H1 (cell line): ENCODE results near the gene R3HDML. TPM values are rescaled to one million over a fixed set of nuclear protein-coding genes. Genes with fewer than 3 reads are reported as not detected.

ENCODE experiments used
- CTCF ChIA-PET: fragments of 300-600 bp; sonication (Branson Sonifier 250); formaldehyde crosslinking; loops from one replicate; lab custom pipeline; 2021; ENCODE audit not compliant: partially characterized antibody; lab: Charles Lee
- POLR2A ChIA-PET: fragments of 300-600 bp; sonication (Branson Sonifier 250); formaldehyde crosslinking; loops from one replicate; lab custom pipeline; 2021; ENCODE audit warnings: inconsistent platforms; ENCODE audit not compliant: partially characterized antibody; lab: Charles Lee
- DNase-seq, 2 experiments: peaks; one replicate each; pipeline versions ENCODE4 v3.0.0 to v3.0.0-alpha.2; 2010 to 2022; ENCODE audit warnings: low spot score in 2 of 2, low read depth in 1 of 2, mixed read lengths in 1 of 2
- FAIRE-seq: peaks from 2 replicates; lab custom pipeline; 2011; peaks lifted over from hg19 to GRCh38; lab: Jason Lieb, UNC
- H2AFZ ChIP-seq: 2 replicates; pipeline ENCODE4 v1.8.1; 2012; ENCODE audit warnings: low read length, inconsistent platforms
- H2AK5ac ChIP-seq: 2 replicates; pipeline ENCODE4 v1.6.1; 2013; ENCODE audit warnings: low read depth, low read length
- H2BK120ac ChIP-seq: replicated peaks from 2 replicates; pipeline ENCODE3; 2013; ENCODE audit warnings: low read depth, low read length, inconsistent platforms
- H2BK12ac ChIP-seq: 2 replicates; pipeline ENCODE4 v1.6.1; 2013; ENCODE audit warnings: low read depth, low read length
- H2BK15ac ChIP-seq: 2 replicates; pipeline ENCODE4 v1.6.1; 2013; ENCODE audit warnings: low read length
- H2BK20ac ChIP-seq: 2 replicates; pipeline ENCODE4 v1.6.1; 2013; ENCODE audit warnings: low read length
- H2BK5ac ChIP-seq: 2 replicates; pipeline ENCODE4 v1.6.1; 2013; ENCODE audit warnings: low read depth, low read length
- H3K14ac ChIP-seq: 2 replicates; pipeline ENCODE4 v1.6.1; 2013; ENCODE audit warnings: inconsistent platforms; ENCODE audit not compliant: insufficient read length
- H3K18ac ChIP-seq: 2 replicates; pipeline ENCODE4 v1.6.1; 2013; ENCODE audit warnings: low read length; ENCODE audit errors: extremely low read depth
- H3K23ac ChIP-seq: 2 replicates; pipeline ENCODE4 v1.6.1; 2013; ENCODE audit warnings: inconsistent platforms; ENCODE audit not compliant: insufficient read length
- H3K23me2 ChIP-seq: 2 replicates; pipeline ENCODE4 v1.6.1; 2013; ENCODE audit warnings: low read depth, low read length
- H3K27ac ChIP-seq: 2 replicates; pipeline ENCODE4 v1.6.1; 2011; ENCODE audit warnings: low read depth, low read length, inconsistent platforms
- H3K27me3 ChIP-seq, 4 experiments: replicated peaks in 1 of 4; 1 replicate in 1 of 4; 2 replicates in 3 of 4; pipeline versions ENCODE4 v1.6.1 to v1.8.1; 2011 to 2013; ENCODE audit warnings: low read length in 3 of 4, mild to moderate bottlenecking in 3 of 4, inconsistent platforms in 2 of 4, mixed read lengths in 2 of 4, moderate library complexity in 1 of 4; ENCODE audit not compliant: control insufficient read depth in 3 of 4, insufficient read depth in 3 of 4; ENCODE audit errors: extremely low read depth in 1 of 4
- H3K36me3 ChIP-seq, 4 experiments: 2 replicates each; pipeline versions ENCODE4 v1.6.1 to v1.8.1; 2011 to 2013; ENCODE audit warnings: mild to moderate bottlenecking in 4 of 4, low read length in 3 of 4, moderate library complexity in 2 of 4, control low read depth in 1 of 4, inconsistent platforms in 1 of 4; ENCODE audit not compliant: insufficient read depth in 4 of 4, control insufficient read depth in 2 of 4
- H3K4ac ChIP-seq: replicated peaks from 2 replicates; pipeline ENCODE3; 2013; ENCODE audit warnings: low read length, low read depth, mixed read lengths, inconsistent platforms; ENCODE audit not compliant: insufficient read length
- H3K4me1 ChIP-seq, 4 experiments: replicated peaks in 1 of 4; 1 replicate in 1 of 4; 2 replicates in 3 of 4; pipeline versions ENCODE4 v1.6.1 to v1.8.1; 2011 to 2013; ENCODE audit warnings: low read length in 3 of 4, inconsistent platforms in 2 of 4, mixed read lengths in 1 of 4; ENCODE audit not compliant: insufficient read depth in 4 of 4, control insufficient read depth in 3 of 4
- H3K4me2 ChIP-seq, 2 experiments: 2 replicates each; pipeline versions ENCODE4 v1.6.1 to v1.8.1; 2011 to 2013; ENCODE audit warnings: low read depth in 2 of 2, low read length in 2 of 2, control low read depth in 1 of 2, inconsistent platforms in 1 of 2, mild to moderate bottlenecking in 1 of 2; ENCODE audit not compliant: insufficient read depth in 1 of 2
- H3K4me3 ChIP-seq, 4 experiments: fragments of 200-600, 300-600 bp in 1 of 4; sonication (generic), shearing (Covaris generic), sonication (Bioruptor Twin) in 1 of 4; 2 replicates each; pipeline versions ENCODE4 v1.5.1 to v1.8.1; 2011 to 2016; ENCODE audit warnings: low read length in 4 of 4, low read depth in 3 of 4, control low read depth in 2 of 4, inconsistent platforms in 2 of 4, mild to moderate bottlenecking in 2 of 4, mixed read lengths in 1 of 4, moderate library complexity in 1 of 4; ENCODE audit not compliant: insufficient read depth in 2 of 4; ENCODE audit errors: extremely low read depth in 1 of 4
- H3K56ac ChIP-seq: replicated peaks from 2 replicates; pipeline ENCODE3; 2013; ENCODE audit warnings: low read depth, mild to moderate bottlenecking, mixed read lengths, low read length, inconsistent platforms; ENCODE audit not compliant: insufficient read length
- H3K79me1 ChIP-seq: 2 replicates; pipeline ENCODE4 v1.6.1; 2013; ENCODE audit warnings: low read depth, low read length, control low read depth
- H3K79me2 ChIP-seq, 2 experiments: 2 replicates each; pipeline versions ENCODE4 v1.6.1 to v1.8.1; 2012 to 2013; ENCODE audit warnings: low read length in 2 of 2, mild to moderate bottlenecking in 2 of 2, inconsistent platforms in 1 of 2; ENCODE audit not compliant: insufficient read depth in 2 of 2, control insufficient read depth in 1 of 2
- H3K9ac ChIP-seq, 4 experiments: replicated peaks in 1 of 4; 1 replicate in 1 of 4; 2 replicates in 3 of 4; pipeline versions ENCODE4 v1.6.1 to v1.8.1; 2011 to 2013; ENCODE audit warnings: low read depth in 3 of 4, low read length in 3 of 4, control low read depth in 2 of 4, mild to moderate bottlenecking in 2 of 4, moderate library complexity in 2 of 4, inconsistent platforms in 1 of 4; ENCODE audit errors: extremely low read depth in 1 of 4
- H3K9me3 ChIP-seq, 2 experiments: 2 replicates each; pipeline versions ENCODE4 v1.6.1 to v1.8.1; 2012 to 2013; ENCODE audit warnings: mild to moderate bottlenecking in 2 of 2, moderate library complexity in 2 of 2, control low read depth in 1 of 2, inconsistent platforms in 1 of 2, low read depth in 1 of 2, low read length in 1 of 2, mixed read lengths in 1 of 2; ENCODE audit not compliant: insufficient read depth in 2 of 2
- H4K20me1 ChIP-seq, 2 experiments: replicated peaks in 1 of 2; 2 replicates each; pipeline versions ENCODE3 to v1.8.1; 2011 to 2013; ENCODE audit warnings: inconsistent platforms in 2 of 2, low read length in 2 of 2, mild to moderate bottlenecking in 1 of 2; ENCODE audit not compliant: insufficient read depth in 2 of 2, control insufficient read depth in 1 of 2
- H4K5ac ChIP-seq: 2 replicates; pipeline ENCODE4 v1.6.1; 2013; ENCODE audit warnings: low read length, low read depth, mixed read lengths, inconsistent platforms; ENCODE audit not compliant: insufficient read length
- H4K8ac ChIP-seq: 2 replicates; pipeline ENCODE4 v1.8.0; 2013; ENCODE audit warnings: mild to moderate bottlenecking, moderate library complexity, low read length, inconsistent platforms; ENCODE audit not compliant: insufficient read depth; ENCODE audit errors: extremely low read depth
- H4K91ac ChIP-seq: replicated peaks from 2 replicates; pipeline ENCODE3; 2013; ENCODE audit warnings: low read length, mixed read lengths, inconsistent platforms; ENCODE audit not compliant: insufficient read length
- CTBP2 ChIP-seq: IDR thresholded peaks from 2 replicates; pipeline ENCODE4 v1.7.0; 2011; ENCODE audit warnings: borderline replicate concordance, mild to moderate bottlenecking, moderate library complexity, mixed read lengths, low read length; ENCODE audit not compliant: insufficient read depth, insufficient read length
- EGR1 ChIP-seq: IDR thresholded peaks from 2 replicates; pipeline ENCODE4 v1.6.1; 2011; ENCODE audit warnings: low read depth, low read length, borderline replicate concordance
- KDM1A ChIP-seq: fragments of 200-600, 300-600 bp; sonication (generic); IDR thresholded peaks from 2 replicates; pipeline ENCODE4 v1.7.1; 2016; ENCODE audit warnings: mild to moderate bottlenecking, low read length, borderline replicate concordance
- MAFK ChIP-seq: IDR thresholded peaks from 2 replicates; pipeline ENCODE4 v1.6.1; 2012; ENCODE audit warnings: low read depth, mild to moderate bottlenecking, improper control_type of control experiment, low read length
- PHF8 ChIP-seq: fragments of 200-600 bp; sonication (generic); conservative IDR thresholded peaks from 2 replicates; pipeline ENCODE4 v1.7.1; 2012; ENCODE audit warnings: low read depth, mild to moderate bottlenecking, inconsistent platforms, low read length, moderate library complexity
- RAD21 ChIP-seq, 2 experiments: IDR thresholded peaks in 1 of 2; conservative IDR thresholded peaks in 1 of 2; 2 replicates each; pipeline ENCODE4 v1.6.1; 2011; ENCODE audit warnings: low read depth in 2 of 2, low read length in 2 of 2, improper control_type of control experiment in 1 of 2, inconsistent platforms in 1 of 2, mild to moderate bottlenecking in 1 of 2, moderate library complexity in 1 of 2
- SAP30 ChIP-seq: fragments of 300-600 bp; sonication (generic); IDR thresholded peaks from 2 replicates; pipeline ENCODE4 v1.7.1; 2012; ENCODE audit warnings: low read length, moderate library complexity, mild to moderate bottlenecking, inconsistent platforms; ENCODE audit not compliant: insufficient read depth, insufficient replicate concordance
- SIN3A ChIP-seq, 2 experiments: IDR thresholded peaks in 1 of 2; conservative IDR thresholded peaks in 1 of 2; 2 replicates each; pipeline ENCODE4 v1.6.1; 2011 to 2012; ENCODE audit warnings: low read length in 2 of 2, improper control_type of control experiment in 1 of 2, low read depth in 1 of 2, mild to moderate bottlenecking in 1 of 2
- YY1 ChIP-seq: IDR thresholded peaks from 2 replicates; pipeline ENCODE4 v1.6.1; 2011; ENCODE audit warnings: low read depth, mild to moderate bottlenecking, low read length
- WGBS, 2 experiments: shearing (Covaris generic) in 1 of 2; methylation state at CpG; one replicate each; pipeline versions ENCODE4 v1.1.6 to v1.1.7; 2013 to 2015; ENCODE audit warnings: low lambda C conversion rate in 2 of 2, mixed read lengths in 2 of 2, inconsistent platforms in 1 of 2, low coverage in 1 of 2, missing lambda C conversion rate in 1 of 2; ENCODE audit not compliant: insufficient replicate concordance in 2 of 2, insufficient coverage in 1 of 2, insufficient read length in 1 of 2; ENCODE audit errors: extremely low coverage in 1 of 2, missing lambda C conversion rate in 1 of 2; 5-methylcytosine and 5-hydroxymethylcytosine counted together
- polyA plus RNA-seq, 7 experiments: library from polyadenylated mRNA; depleted of rRNA in 3 of 7; stranded (reverse) in 5 of 7; unstranded in 2 of 7; fragments of >200 nt in 5 of 7; fragments of 200-250 nt in 2 of 7; gene quantifications; 1 replicate in 5 of 7; 2 replicates in 1 of 7; 4 replicates in 1 of 7; pipeline versions ENCODE4 v1.2.1 to v1.2.3, GENCODE V29; 2011 to 2013; ENCODE audit warnings: missing spikeins in 2 of 7, mixed read lengths in 2 of 7
- total RNA-seq: library from RNA; stranded (reverse); fragmentation: NEBNext Ultra II Directional; extraction: Animal tissue kit (Norgen Biotek cat#: 25700); gene quantifications from 2 replicates; pipeline ENCODE4 v1.2.1, GENCODE V29; 2021
- TF ChIP-seq, protein P1 (sequence below): IDR thresholded peaks from 2 replicates; pipeline ENCODE4 v1.6.1; 2011; ENCODE audit warnings: low read length, improper control_type of control experiment

The R3HDML gene
- total and polyA plus RNA-seq, 2 of the 8 experiments (the other 6 are each of a cell fraction or from before 2014, with no cell fraction given), result not detected

- Histone ChIP-seq H4K5ac (no peak overlapping the region), H2AK5ac (no peak overlapping the region), H2BK20ac (no peak overlapping the region), H3K23ac (no peak overlapping the region), H3K4me1 (no peaks in the 10 kb centered on the region), H3K4me3 (no peak overlapping the region), H2AFZ (no peak overlapping the region), H3K56ac (no peak overlapping the region), H2BK120ac (no peak overlapping the region), H3K27ac (no peak overlapping the region), H2BK15ac (no peak overlapping the region), H3K23me2 (peaks cover 2% of the 10 kb centered on the region; the same call in 1 of the 2 replicates), H3K4ac (no peak overlapping the region), H3K36me3 (no peaks in the 10 kb centered on the region), H3K79me2 (no peaks in the 10 kb centered on the region), H3K4me2 (no peak overlapping the region), H3K18ac (no peak overlapping the region), H2BK12ac (no peak overlapping the region), H3K79me1 (no peaks in the 10 kb centered on the region), H4K8ac (0 out of 2 replicates have a peak overlapping the region, but pooled peaks have one; percentile 37), H3K14ac (no peak overlapping the region), H3K9me3 (no peaks in the 10 kb centered on the region), H2BK5ac (no peak overlapping the region), H3K27me3 (no peaks in the 10 kb centered on the region), H4K91ac (no peak overlapping the region), H4K20me1 (no peaks in the 10 kb centered on the region), H3K9ac (no peak overlapping the region)
- TF ChIP-seq YY1, result no peak
- no peak for TF ChIP-seq EGR1
- no peak for TF ChIP-seq RAD21 (IDR thresholded peaks at IDR 0.05 in 1 of 2, conservative IDR thresholded peaks at IDR 0.05 in 1 of 2; ENCODE audit: low read depth in 2 of 2, low read length in 2 of 2)
- TF ChIP-seq KDM1A, result no peak
- TF ChIP-seq SIN3A (conservative IDR thresholded peaks at IDR 0.05 in 1 of 2, IDR thresholded peaks at IDR 0.05 in 1 of 2; ENCODE audit: low read depth in 1 of 2, low read length in 2 of 2), result no peak
- TF ChIP-seq SAP30, result no peak
- TF ChIP-seq PHF8, result no peak
- TF ChIP-seq, protein P1, sequence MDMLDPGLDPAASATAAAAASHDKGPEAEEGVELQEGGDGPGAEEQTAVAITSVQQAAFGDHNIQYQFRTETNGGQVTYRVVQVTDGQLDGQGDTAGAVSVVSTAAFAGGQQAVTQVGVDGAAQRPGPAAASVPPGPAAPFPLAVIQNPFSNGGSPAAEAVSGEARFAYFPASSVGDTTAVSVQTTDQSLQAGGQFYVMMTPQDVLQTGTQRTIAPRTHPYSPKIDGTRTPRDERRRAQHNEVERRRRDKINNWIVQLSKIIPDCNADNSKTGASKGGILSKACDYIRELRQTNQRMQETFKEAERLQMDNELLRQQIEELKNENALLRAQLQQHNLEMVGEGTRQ, result no peak
- TF ChIP-seq MAFK, result no peak
- TF ChIP-seq CTBP2, result no peak
- ChIA-PET CTCF (interaction anchor here (1.0 to 3.5 kb wide), 7 partner anchors 10 to 180 kb away, joined by 3 to 21 read pairs (median 4); no protein-coding TSS in a partner anchor), POLR2A (no interaction called here)
- WGBS, 2 experiments, result 84% methylated on average over 15 of the region's 15 CpGs; no CpG with 5 or more reads in 1 of the 2 experiments
- DNase-seq, result no peak
- no peak for FAIRE-seq
Measured at GRCh38 chr20:44394702-44395460, 58.0 kb downstream of the R3HDML start.
